Vagina (tissue), 2 donors: Measurements from ENCODE around the gene RHEB.

Experiments used
- POLR2A ChIP-seq, 2 donors: fragments of 450-650 bp; IDR thresholded peaks; one replicate each; pipeline ENCODE4 v1.6.1; 2017; ENCODE audit warnings: antibody characterized with exemption in 2 of 2, mild to moderate bottlenecking in 2 of 2, moderate library complexity in 2 of 2
- POLR2AphosphoS5 ChIP-seq, 2 donors: sonication (generic); formaldehyde crosslinking; IDR thresholded peaks; one replicate each; pipeline ENCODE4 v1.9.0; 2017; ENCODE audit warnings: antibody characterized with exemption in 2 of 2, mild to moderate bottlenecking in 2 of 2, low read depth in 1 of 2; ENCODE audit not compliant: insufficient read depth in 1 of 2
- TF ChIP-seq, protein P1 (sequence below), 3 experiments: fragments of 450-650 bp in 2 of 3; fragments of 200-600 bp in 1 of 3; sonication (generic) in 1 of 3; IDR thresholded peaks; one replicate each; pipeline ENCODE4 v1.5.1; 2017 to 2019; ENCODE audit warnings: antibody characterized with exemption in 3 of 3, mild to moderate bottlenecking in 2 of 3, moderate library complexity in 2 of 3

DNA sequence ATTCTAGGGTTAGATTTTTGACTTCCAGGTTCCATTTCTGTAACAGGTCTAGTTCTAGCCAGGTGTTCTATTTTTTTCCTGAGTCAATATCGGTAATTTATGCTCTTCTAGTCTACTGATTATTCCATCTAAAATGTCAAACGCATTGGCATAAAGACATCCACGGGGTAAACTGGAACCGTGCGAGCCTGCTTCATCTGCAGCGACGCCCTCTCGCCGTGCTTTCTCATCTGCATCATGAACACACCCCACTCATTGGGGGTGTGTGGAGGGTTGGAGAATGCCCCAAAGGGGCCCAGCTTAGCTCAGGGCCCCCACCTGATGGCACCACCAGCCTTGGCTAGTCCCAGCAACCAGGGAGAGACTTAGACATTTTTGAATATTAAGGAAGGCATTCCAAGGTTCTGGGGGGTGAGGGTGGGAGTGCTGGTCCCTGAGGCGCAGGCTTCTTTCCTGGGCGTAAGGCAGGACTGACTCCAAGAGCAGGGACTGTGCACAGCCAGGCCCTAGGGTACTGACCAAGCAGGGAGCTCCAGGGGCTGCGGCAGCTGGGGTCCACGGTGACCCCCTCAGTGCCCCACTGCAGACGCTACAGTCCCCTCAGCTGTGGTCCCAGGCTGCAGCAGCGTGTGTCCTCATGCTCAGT is 66.9 kb downstream of the RHEB start:
- TF ChIP-seq, protein P1, sequence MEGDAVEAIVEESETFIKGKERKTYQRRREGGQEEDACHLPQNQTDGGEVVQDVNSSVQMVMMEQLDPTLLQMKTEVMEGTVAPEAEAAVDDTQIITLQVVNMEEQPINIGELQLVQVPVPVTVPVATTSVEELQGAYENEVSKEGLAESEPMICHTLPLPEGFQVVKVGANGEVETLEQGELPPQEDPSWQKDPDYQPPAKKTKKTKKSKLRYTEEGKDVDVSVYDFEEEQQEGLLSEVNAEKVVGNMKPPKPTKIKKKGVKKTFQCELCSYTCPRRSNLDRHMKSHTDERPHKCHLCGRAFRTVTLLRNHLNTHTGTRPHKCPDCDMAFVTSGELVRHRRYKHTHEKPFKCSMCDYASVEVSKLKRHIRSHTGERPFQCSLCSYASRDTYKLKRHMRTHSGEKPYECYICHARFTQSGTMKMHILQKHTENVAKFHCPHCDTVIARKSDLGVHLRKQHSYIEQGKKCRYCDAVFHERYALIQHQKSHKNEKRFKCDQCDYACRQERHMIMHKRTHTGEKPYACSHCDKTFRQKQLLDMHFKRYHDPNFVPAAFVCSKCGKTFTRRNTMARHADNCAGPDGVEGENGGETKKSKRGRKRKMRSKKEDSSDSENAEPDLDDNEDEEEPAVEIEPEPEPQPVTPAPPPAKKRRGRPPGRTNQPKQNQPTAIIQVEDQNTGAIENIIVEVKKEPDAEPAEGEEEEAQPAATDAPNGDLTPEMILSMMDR (IDR thresholded peaks at IDR 0.05) = no peak
- TF ChIP-seq POLR2AphosphoS5 (IDR thresholded peaks at IDR 0.05; ENCODE audit: insufficient read depth in 1 of 2, low read depth in 1 of 2) (no peak), POLR2A (IDR thresholded peaks at IDR 0.05) (no peak)
